Fibroblast of lung (primary cell): ENCODE results near the gene CDH4. TPM values are rescaled to one million over a fixed set of nuclear protein-coding genes. Genes with fewer than 3 reads are reported as not detected.

Experiments
- DNase-seq, 2 donors: peaks; one replicate each; pipeline versions ENCODE4 v3.0.0 to v3.0.0-alpha.2; 2010; ENCODE audit warnings: low read depth in 2 of 2
- H2AFZ ChIP-seq: 2 replicates; pipeline ENCODE4 v1.5.1; 2012; ENCODE audit warnings: low read length, control low read depth, inconsistent platforms
- H3K27ac ChIP-seq: 2 replicates; pipeline ENCODE4 v1.5.1; 2011; ENCODE audit warnings: low read length, control low read depth; ENCODE audit not compliant: insufficient read depth
- H3K27me3 ChIP-seq: 2 replicates; pipeline ENCODE4 v1.5.1; 2011; ENCODE audit warnings: mild to moderate bottlenecking, low read length; ENCODE audit not compliant: control insufficient read depth, insufficient read depth
- H3K36me3 ChIP-seq: 2 replicates; pipeline ENCODE4 v1.5.1; 2011; ENCODE audit warnings: low read length; ENCODE audit not compliant: control insufficient read depth, insufficient read depth
- H3K4me1 ChIP-seq: 2 replicates; pipeline ENCODE4 v1.5.1; 2011; ENCODE audit warnings: low read length; ENCODE audit not compliant: control insufficient read depth, insufficient read depth; ENCODE audit errors: extremely low read depth
- H3K4me2 ChIP-seq: 2 replicates; pipeline ENCODE4 v1.5.1; 2011; ENCODE audit warnings: low read length, control low read depth; ENCODE audit not compliant: insufficient read depth; ENCODE audit errors: extremely low read depth
- H3K4me3 ChIP-seq, 4 experiments: fragments of 200-600 bp in 1 of 4; sonication (generic) in 1 of 4; replicated peaks in 1 of 4; 2 replicates each; pipeline ENCODE4 v1.5.1; 2011 to 2016; ENCODE audit warnings: low read length in 4 of 4, low read depth in 3 of 4, mild to moderate bottlenecking in 3 of 4, control low read depth in 2 of 4, inconsistent platforms in 1 of 4, mixed read lengths in 1 of 4; ENCODE audit not compliant: insufficient read depth in 1 of 4; ENCODE audit errors: control extremely low read depth in 1 of 4
- H3K79me2 ChIP-seq: 2 replicates; pipeline ENCODE4 v1.5.1; 2012; ENCODE audit warnings: mild to moderate bottlenecking, low read length, inconsistent platforms; ENCODE audit not compliant: control insufficient read depth, insufficient read depth
- H3K9ac ChIP-seq: 2 replicates; pipeline ENCODE4 v1.5.1; 2011; ENCODE audit warnings: mild to moderate bottlenecking, low read length, control low read depth; ENCODE audit not compliant: insufficient read depth
- H3K9me3 ChIP-seq: 2 replicates; pipeline ENCODE4 v1.5.1; 2012; ENCODE audit warnings: low read depth, low read length; ENCODE audit not compliant: control insufficient read depth, insufficient read depth
- H4K20me1 ChIP-seq: 2 replicates; pipeline ENCODE4 v1.5.1; 2011; ENCODE audit warnings: low read length; ENCODE audit not compliant: control insufficient read depth, insufficient read depth; ENCODE audit errors: extremely low read depth
- EZH2 ChIP-seq: IDR thresholded peaks from 2 replicates; pipeline ENCODE4 v1.5.1; 2012; ENCODE audit warnings: low read length, control low read depth, mild to moderate bottlenecking; ENCODE audit errors: missing control alignments
- polyA plus RNA-seq, 2 donors: library from polyadenylated mRNA; depleted of rRNA in 1 of 2; stranded (reverse) in 1 of 2; unstranded in 1 of 2; fragments of >200 nt; gene quantifications; 2 replicates each; pipeline ENCODE4 v1.2.1, GENCODE V29; 2011 to 2012; ENCODE audit warnings: missing spikeins in 1 of 2
- total RNA-seq: library from RNA; depleted of rRNA; stranded (reverse); fragments of >200 nt; gene quantifications from 2 replicates; pipeline ENCODE4 v1.2.1, GENCODE V29; 2014
- TF ChIP-seq, protein P1 (sequence below), 2 donors: IDR thresholded peaks in 1 of 2; conservative IDR thresholded peaks in 1 of 2; 1 replicate in 1 of 2; 2 replicates in 1 of 2; pipeline ENCODE4 v1.5.1; 2011 to 2012; ENCODE audit warnings: low read length in 2 of 2, control low read depth in 1 of 2, inconsistent platforms in 1 of 2, low read depth in 1 of 2, mild to moderate bottlenecking in 1 of 2

CDH4 gene
- total and polyA plus RNA-seq, 2 donors (not counting 1 experiment from before 2014, with no cell fraction given): 4.8 to 6.8 TPM

DNA sequence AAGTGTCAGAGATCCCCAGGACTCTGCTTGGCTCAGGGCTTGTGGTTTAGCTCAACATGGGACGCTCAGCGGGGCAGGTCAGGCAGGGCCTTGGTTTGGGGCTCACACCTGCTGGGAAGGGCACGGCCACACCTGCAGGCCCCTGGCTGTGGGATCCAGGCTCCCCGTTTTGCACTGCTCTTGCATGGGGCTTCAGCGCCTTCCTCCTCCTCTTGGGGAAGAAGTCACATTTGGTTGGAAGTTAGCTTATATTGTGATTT is 378.3 kb downstream of the CDH4 start:
- Histone ChIP-seq H3K27ac (no peak overlapping the region), H3K9me3 (no peaks in the 10 kb centered on the region), H3K9ac (no peak overlapping the region), H3K36me3 (no peaks in the 10 kb centered on the region), H4K20me1 (no peaks in the 10 kb centered on the region), H3K79me2 (no peaks in the 10 kb centered on the region), H2AFZ (no peak overlapping the region), H3K4me2 (no peak overlapping the region), H3K4me3 (no peak overlapping the region), H3K27me3 (no peaks in the 10 kb centered on the region), H3K4me1 (peaks cover 4% of the 10 kb centered on the region)
- TF ChIP-seq EZH2: no peak
- TF ChIP-seq, protein P1, sequence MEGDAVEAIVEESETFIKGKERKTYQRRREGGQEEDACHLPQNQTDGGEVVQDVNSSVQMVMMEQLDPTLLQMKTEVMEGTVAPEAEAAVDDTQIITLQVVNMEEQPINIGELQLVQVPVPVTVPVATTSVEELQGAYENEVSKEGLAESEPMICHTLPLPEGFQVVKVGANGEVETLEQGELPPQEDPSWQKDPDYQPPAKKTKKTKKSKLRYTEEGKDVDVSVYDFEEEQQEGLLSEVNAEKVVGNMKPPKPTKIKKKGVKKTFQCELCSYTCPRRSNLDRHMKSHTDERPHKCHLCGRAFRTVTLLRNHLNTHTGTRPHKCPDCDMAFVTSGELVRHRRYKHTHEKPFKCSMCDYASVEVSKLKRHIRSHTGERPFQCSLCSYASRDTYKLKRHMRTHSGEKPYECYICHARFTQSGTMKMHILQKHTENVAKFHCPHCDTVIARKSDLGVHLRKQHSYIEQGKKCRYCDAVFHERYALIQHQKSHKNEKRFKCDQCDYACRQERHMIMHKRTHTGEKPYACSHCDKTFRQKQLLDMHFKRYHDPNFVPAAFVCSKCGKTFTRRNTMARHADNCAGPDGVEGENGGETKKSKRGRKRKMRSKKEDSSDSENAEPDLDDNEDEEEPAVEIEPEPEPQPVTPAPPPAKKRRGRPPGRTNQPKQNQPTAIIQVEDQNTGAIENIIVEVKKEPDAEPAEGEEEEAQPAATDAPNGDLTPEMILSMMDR (conservative IDR thresholded peaks at IDR 0.05 in 1 of 2, IDR thresholded peaks at IDR 0.05 in 1 of 2; ENCODE audit: low read depth in 1 of 2, low read length in 2 of 2): no peak
- DNase-seq: no peak

DNA sequence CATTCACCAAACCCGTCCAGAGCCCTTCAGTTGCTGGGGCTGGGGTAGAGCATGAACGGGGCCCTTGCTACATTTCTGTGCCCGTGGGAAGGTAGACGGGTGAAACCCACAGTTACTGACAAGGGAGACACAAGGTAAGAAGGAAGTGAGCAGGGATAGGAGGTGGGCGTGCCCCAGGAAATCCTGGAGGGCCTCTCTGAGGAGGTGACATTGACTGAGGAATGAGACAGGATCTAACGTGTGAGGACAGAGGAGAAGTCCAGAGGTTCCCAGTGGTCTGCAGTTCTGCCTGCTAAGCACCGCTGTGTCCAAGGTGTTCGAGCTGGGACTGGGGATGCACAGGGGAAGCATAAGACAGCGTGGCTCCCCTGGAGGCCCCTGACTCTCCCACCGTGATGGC is 378.8 kb downstream of the CDH4 start:
- no peak overlapping the region for H2AFZ ChIP-seq
- H3K36me3 ChIP-seq: no peaks in the 10 kb centered on the region
- peaks cover 4% of the 10 kb centered on the region for H3K4me1 ChIP-seq
- H3K9ac ChIP-seq: no peak overlapping the region
- DNase-seq: no peak
- no peak for TF ChIP-seq EZH2
- TF ChIP-seq, protein P1 (conservative IDR thresholded peaks at IDR 0.05 in 1 of 2, IDR thresholded peaks at IDR 0.05 in 1 of 2; ENCODE audit: low read depth in 1 of 2, low read length in 2 of 2): no peak
- no peaks in the 10 kb centered on the region for H3K9me3 ChIP-seq
- H3K4me2 ChIP-seq: no peak overlapping the region
- no peak overlapping the region for H3K27ac ChIP-seq
- no peak overlapping the region for H3K4me3 ChIP-seq
- H3K27me3 ChIP-seq: no peaks in the 10 kb centered on the region
- H3K79me2 ChIP-seq: no peaks in the 10 kb centered on the region
- no peaks in the 10 kb centered on the region for H4K20me1 ChIP-seq

DNA sequence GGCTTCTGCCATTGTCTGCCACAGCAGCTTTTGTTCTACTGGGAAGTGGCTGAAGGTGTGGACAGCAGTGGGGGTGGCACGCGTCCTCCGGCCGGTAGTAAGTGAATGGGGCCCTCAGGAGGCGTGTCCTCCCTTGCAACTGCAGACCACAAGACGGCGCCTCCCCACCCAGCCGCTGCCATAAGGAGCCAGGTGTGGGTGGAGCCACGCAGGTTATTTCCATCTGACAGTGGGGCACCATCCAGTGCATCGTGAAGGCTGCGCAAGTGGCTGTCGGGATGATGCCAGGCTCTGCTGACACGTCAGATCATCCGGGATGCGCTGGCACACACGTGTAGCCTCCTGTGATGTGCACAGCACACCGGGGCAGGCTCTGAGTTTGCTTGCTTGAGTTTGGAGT is 379.7 kb downstream of the CDH4 start:
- H3K4me3 ChIP-seq: no peak overlapping the region
- H3K4me2 ChIP-seq: no peak overlapping the region
- H3K27ac ChIP-seq: no peak overlapping the region
- peaks cover 4% of the 10 kb centered on the region for H3K4me1 ChIP-seq
- no peak for DNase-seq
- no peaks in the 10 kb centered on the region for H3K36me3 ChIP-seq
- H2AFZ ChIP-seq: no peak overlapping the region
- H3K9me3 ChIP-seq: no peaks in the 10 kb centered on the region
- H3K27me3 ChIP-seq: no peaks in the 10 kb centered on the region
- no peak overlapping the region for H3K9ac ChIP-seq
- H4K20me1 ChIP-seq: no peaks in the 10 kb centered on the region
- H3K79me2 ChIP-seq: no peaks in the 10 kb centered on the region
- TF ChIP-seq, protein P1 (conservative IDR thresholded peaks at IDR 0.05 in 1 of 2, IDR thresholded peaks at IDR 0.05 in 1 of 2; ENCODE audit: low read depth in 1 of 2, low read length in 2 of 2): no peak
- TF ChIP-seq EZH2: no peak
